NB4 (cell line): Measurements from ENCODE around the gene PDIA5.

Experiments
- DNase-seq: peaks from one replicate; pipeline ENCODE4 v3.0.0; 2010; ENCODE audit warnings: low read depth
- H3K4me3 ChIP-seq: one replicate; pipeline ENCODE4 v1.5.1; 2011; ENCODE audit warnings: mild to moderate bottlenecking, low read depth, low read length, moderate library complexity
- CTCF ChIP-seq: IDR thresholded peaks from one replicate; pipeline ENCODE4 v1.5.1; 2012; ENCODE audit warnings: low read depth, low read length
- MAX ChIP-seq: IDR thresholded peaks from 2 replicates; pipeline ENCODE4 v1.6.1; 2011; ENCODE audit warnings: low read depth, low read length
- MYC ChIP-seq: IDR thresholded peaks from 2 replicates; pipeline ENCODE4 v1.6.1; 2011; ENCODE audit warnings: low read depth, low read length
- POLR2A ChIP-seq: IDR thresholded peaks from 2 replicates; pipeline ENCODE4 v1.6.1; 2011; ENCODE audit warnings: mild to moderate bottlenecking; ENCODE audit not compliant: insufficient read length; ENCODE audit errors: extremely low read depth

PDIA5 gene

GRCh38 chr3:123163141-123163540, 96.3 kb downstream of the PDIA5 start:
- no peak for TF ChIP-seq POLR2A
- no peak for DNase-seq
- H3K4me3 ChIP-seq = no peak overlapping the region

- DNase-seq = no peak
- TF ChIP-seq MYC (no peak), MAX (no peak), CTCF (no peak), POLR2A (no peak)
- H3K4me3 ChIP-seq = no peak overlapping the region
Measured at GRCh38 chr3:123165163-123165562, 98.3 kb downstream of the PDIA5 start.

- TF ChIP-seq MYC (no peak), POLR2A (no peak), CTCF (no peak), MAX (no peak)
- no peak overlapping the region for H3K4me3 ChIP-seq
- no peak for DNase-seq
Measured at GRCh38 chr3:123167686-123168085, 100.9 kb downstream of the PDIA5 start.

- TF ChIP-seq CTCF (no peak), POLR2A (no peak), MAX (no peak), MYC (no peak)
- no peak for DNase-seq
Measured at GRCh38 chr3:123168122-123168521, 101.3 kb downstream of the PDIA5 start.

GRCh38 chr3:123168605-123169004, 101.8 kb downstream of the PDIA5 start:
- no peak overlapping the region for H3K4me3 ChIP-seq
- DNase-seq = no peak
- no peak for TF ChIP-seq MAX
- TF ChIP-seq POLR2A = no peak
- TF ChIP-seq MYC = no peak
- TF ChIP-seq CTCF = no peak

More at GRCh38 chr3:123168122-123168521, 101.3 kb downstream of the PDIA5 start:
- no peak overlapping the region for H3K4me3 ChIP-seq

GRCh38 chr3:123169492-123169929, 102.7 kb downstream of the PDIA5 start:
- no peak for DNase-seq
- H3K4me3 ChIP-seq = no peak overlapping the region
- TF ChIP-seq POLR2A (no peak), MYC (no peak), CTCF (no peak), MAX (no peak)
